ENCODE results near the gene NLRP13.
"Not testable (repeated sequence)": the region's sequence is repeated elsewhere in the genome, so short reads cannot be mapped to it uniquely, and the experiment has no call there.

NLRP13 gene

GRCh38 chr19:55930996-55931515 is 1.1 kb downstream of the NLRP13 start:
- POLR2A ChIA-PET = no interaction called here
- no peak for DNase-seq (ENCODE audit: low read depth, low spot score)
- TF ChIP-seq CTCF (IDR thresholded peaks at IDR 0.05; ENCODE audit: insufficient read depth, low read length, missing control alignments) = no peak
- no peak overlapping the region for H3K4me3 ChIP-seq (ENCODE audit: low read depth, low read length)
- CTCF ChIA-PET = no interaction called here

GRCh38 chr19:55929258-55929657 is 2.9 kb downstream of the NLRP13 start:
- DNase-seq (ENCODE audit: low read depth, low spot score); CTCF ChIA-PET; H3K4me3 ChIP-seq (ENCODE audit: low read depth, low read length); POLR2A ChIA-PET: not testable (repeated sequence)

- no peak for DNase-seq (ENCODE audit: low read depth, low spot score)
- no peak overlapping the region for H3K4me3 ChIP-seq (ENCODE audit: low read depth, low read length)
- ChIA-PET CTCF (no interaction called here), POLR2A (no interaction called here)
- TF ChIP-seq CTCF (IDR thresholded peaks at IDR 0.05; ENCODE audit: insufficient read depth, low read length, missing control alignments) = no peak
Measured at GRCh38 chr19:55927991-55928390, 4.1 kb downstream of the NLRP13 start.

- CTCF ChIA-PET = no interaction called here
Measured at GRCh38 chr19:55923556-55923955, 8.6 kb downstream of the NLRP13 start.

GRCh38 chr19:55913643-55914268 is 18.4 kb downstream of the NLRP13 start:
- no peak for DNase-seq (ENCODE audit: low read depth, low spot score)
- no peak overlapping the region for H3K4me3 ChIP-seq (ENCODE audit: low read depth, low read length)
- POLR2A ChIA-PET = no interaction called here
- CTCF ChIA-PET = no interaction called here
- no peak for TF ChIP-seq CTCF (IDR thresholded peaks at IDR 0.05; ENCODE audit: insufficient read depth, low read length, missing control alignments)

More at GRCh38 chr19:55923556-55923955, 8.6 kb downstream of the NLRP13 start:
- no peak for TF ChIP-seq CTCF (IDR thresholded peaks at IDR 0.05; ENCODE audit: insufficient read depth, low read length, missing control alignments)
- DNase-seq (ENCODE audit: low read depth, low spot score) = no peak
- H3K4me3 ChIP-seq (ENCODE audit: low read depth, low read length) = no peak overlapping the region
- POLR2A ChIA-PET = no interaction called here

- DNase-seq (ENCODE audit: low read depth, low spot score) = no peak
- TF ChIP-seq CTCF (IDR thresholded peaks at IDR 0.05; ENCODE audit: insufficient read depth, low read length, missing control alignments) = no peak
- no peak overlapping the region for H3K4me3 ChIP-seq (ENCODE audit: low read depth, low read length)
- CTCF ChIA-PET = no interaction called here
- POLR2A ChIA-PET = no interaction called here
Measured at GRCh38 chr19:55912916-55913315, 19.2 kb downstream of the NLRP13 start.

GRCh38 chr19:55909801-55910200 is 22.3 kb downstream of the NLRP13 start:
- CTCF ChIA-PET = no interaction called here
- TF ChIP-seq CTCF (IDR thresholded peaks at IDR 0.05; ENCODE audit: insufficient read depth, low read length, missing control alignments) = no peak
- no peak for DNase-seq (ENCODE audit: low read depth, low spot score)
- POLR2A ChIA-PET = no interaction called here
- H3K4me3 ChIP-seq (ENCODE audit: low read depth, low read length) = no peak overlapping the region

Data from AG04449 (cell line).